ENCODE measurements around the gene MLXIPL.
"Not testable (repeated sequence)": the region's sequence is repeated elsewhere in the genome, so short reads cannot be mapped to it uniquely, and the experiment has no call there.

MLXIPL gene

DNA sequence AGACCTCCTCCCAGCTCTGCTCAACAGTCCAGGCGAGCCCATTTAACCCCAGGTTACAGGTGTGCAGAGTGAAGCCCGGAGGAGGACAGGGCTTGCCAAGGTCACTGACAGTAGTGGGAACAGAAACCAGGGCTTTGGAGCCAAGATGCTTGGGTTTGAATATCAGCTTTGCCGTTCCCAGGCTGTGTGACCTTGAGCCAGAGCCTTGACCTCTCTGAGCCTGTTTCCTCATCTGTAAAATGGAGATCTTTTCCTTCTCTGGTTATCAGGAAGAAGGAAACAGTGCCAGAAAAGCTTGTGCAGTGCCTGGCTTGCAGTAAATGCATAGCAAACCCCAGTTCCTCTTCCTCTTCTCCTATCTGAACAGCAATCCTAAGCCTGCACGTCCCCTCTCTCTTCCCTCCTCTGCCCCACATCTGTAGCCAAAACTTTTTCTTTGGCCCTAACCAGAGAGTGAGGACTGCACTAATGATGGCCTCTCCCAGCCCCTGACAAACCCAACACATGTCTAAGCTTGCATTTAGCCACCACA lies 21.4 kb upstream of the MLXIPL start:
- no peak for DNase-seq (ENCODE audit: low read depth in 2 of 2)

GRCh38 chr7:73644688-73645286 lies 20.5 kb upstream of the MLXIPL start:
- DNase-seq (ENCODE audit: low read depth in 2 of 2), result no peak

GRCh38 chr7:73642834-73643233 lies 18.5 kb upstream of the MLXIPL start:
- no peak for DNase-seq (ENCODE audit: low read depth in 2 of 2)

GRCh38 chr7:73638911-73639310 lies 14.6 kb upstream of the MLXIPL start:
- DNase-seq (ENCODE audit: low read depth in 2 of 2), result no peak

DNA sequence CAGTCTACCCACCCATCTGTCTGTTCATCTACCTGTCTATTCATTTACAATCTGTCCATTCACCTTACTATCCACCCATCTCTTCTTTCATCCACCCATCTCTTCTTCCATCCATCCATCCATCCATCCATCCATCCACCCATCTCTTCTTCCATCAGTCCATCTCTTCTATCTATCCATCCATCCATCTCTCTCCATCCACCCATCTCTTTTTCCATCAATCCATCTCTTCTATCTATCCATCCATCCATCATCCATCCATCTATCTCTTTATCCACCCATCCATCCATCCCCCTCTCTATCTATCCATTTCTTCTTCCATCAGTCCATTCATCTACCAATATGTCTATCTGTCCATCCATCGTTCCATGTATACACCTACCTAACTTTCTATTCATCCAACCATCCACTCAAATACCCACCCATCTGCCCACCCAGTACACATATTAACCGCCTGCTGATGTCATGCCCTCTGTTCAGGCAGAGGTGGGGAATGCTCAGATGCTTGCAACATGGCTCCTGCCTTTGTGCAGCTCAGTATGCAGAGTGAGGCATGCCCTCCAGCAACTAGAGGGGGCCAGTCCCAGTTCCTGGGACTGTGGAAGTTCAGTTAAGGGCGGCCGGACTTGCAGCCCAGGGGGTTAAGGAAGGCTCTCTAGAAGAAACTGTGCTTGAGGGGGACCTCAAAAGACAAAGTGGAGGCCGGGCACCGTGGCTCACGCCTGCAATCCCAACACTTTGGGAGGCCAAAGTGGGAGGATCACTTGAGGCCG lies 11.3 kb upstream of the MLXIPL start:
- no peak for DNase-seq (ENCODE audit: low read depth in 2 of 2)

GRCh38 chr7:73633844-73634243 lies 9.5 kb upstream of the MLXIPL start:
- no peak for DNase-seq (ENCODE audit: low read depth in 2 of 2)

GRCh38 chr7:73633323-73633722 lies 9.0 kb upstream of the MLXIPL start:
- no peak for DNase-seq (ENCODE audit: low read depth in 2 of 2)

DNA sequence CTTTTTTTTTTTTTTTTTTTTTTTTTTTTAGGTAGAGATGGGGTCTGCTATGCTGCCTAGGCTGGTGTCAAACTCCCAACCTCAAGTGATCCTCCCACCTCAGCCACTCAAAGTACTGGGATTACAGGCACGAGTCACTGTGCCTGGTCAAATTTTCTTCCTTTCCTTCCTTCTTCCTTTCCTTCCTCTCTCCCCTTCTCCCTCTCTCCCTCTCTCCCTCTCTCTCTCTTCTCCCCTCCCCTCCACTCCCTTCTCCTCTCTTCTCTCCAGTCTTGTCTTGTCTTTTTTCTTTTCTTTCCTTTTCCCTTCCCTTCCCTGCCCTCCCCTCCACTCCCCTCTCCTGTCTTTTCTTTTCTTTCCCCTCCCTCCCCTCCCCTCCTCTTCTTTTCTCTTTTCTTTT lies 7.2 kb upstream of the MLXIPL start:
- DNase-seq (ENCODE audit: low read depth in 2 of 2), result no peak

GRCh38 chr7:73628504-73628903 lies 4.2 kb upstream of the MLXIPL start:
- no peak for DNase-seq (ENCODE audit: low read depth in 2 of 2)

- DNase-seq (ENCODE audit: low read depth in 2 of 2), result no peak
Observed at GRCh38 chr7:73626814-73627213, 2.5 kb upstream of the MLXIPL start.

GRCh38 chr7:73625276-73625675 lies 954 bp upstream of the MLXIPL start:
- DNase-seq (ENCODE audit: low read depth in 2 of 2), result no peak

- DNase-seq (ENCODE audit: low read depth in 2 of 2), result no peak
Observed at GRCh38 chr7:73624669-73625001, 313 bp upstream of the MLXIPL start.

DNA sequence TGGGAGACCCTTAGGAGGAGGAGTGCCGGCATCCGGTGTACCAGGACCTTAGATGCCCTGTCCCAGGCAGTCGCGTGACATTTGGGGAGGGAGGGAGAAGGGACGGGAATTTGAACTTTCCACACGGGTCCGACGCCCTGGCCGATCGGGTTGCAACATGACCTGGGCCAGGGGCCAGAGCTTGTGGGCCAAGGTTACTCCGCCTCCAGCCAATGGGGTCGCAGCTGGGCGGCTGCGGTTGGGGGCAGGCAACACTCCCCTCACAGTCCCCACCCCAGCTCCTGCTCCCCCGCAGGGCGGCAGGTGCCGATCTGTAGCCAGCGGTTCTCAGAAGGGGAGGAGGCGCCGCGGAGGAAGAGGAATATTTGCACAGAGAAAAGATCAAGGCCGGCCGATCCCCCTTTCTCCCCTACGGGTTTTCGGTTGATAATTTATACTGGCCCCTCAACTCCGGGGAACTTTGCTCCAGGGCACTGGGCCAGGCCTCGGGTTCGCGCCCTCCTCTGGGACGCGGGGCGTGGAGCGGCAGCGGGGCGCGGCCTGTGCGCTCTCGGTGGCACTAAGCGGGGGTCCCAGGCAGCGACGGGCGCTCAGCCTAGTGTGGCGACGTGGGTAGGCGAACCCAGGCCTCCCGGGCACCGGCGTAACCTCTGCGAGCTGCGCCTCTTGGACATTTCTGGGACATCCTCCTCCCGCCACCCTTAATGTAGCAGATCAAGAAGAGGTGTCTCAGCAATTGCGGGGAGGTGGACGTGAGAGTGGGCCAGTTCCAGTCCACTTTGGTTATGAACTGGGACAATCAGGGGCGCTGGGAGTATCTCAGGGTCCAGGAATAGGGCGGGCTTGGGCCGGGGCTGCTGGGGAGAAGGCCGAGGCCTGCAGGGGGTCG lies 1.2 kb downstream of the MLXIPL start:
- no peak for DNase-seq (ENCODE audit: low read depth in 2 of 2)

DNA sequence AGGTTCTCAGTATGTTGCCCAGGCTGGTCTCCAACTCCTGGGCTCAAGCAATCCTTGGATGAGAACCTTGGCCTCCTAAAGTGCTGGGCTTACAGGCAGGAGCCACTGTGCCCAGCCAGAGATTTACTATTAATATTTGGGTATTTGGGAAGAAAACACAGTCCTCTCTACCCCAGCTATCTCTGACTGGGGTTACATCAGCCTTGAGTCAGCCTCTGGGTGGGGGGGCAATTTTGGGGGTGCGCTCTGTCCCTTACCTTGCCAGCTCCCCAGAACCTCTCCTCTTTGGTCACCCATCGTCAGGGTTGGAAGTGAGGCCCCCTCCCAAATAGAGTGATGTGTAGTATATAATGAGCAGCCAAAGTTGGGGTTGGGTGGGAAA lies 1.8 kb downstream of the MLXIPL start:
- DNase-seq (ENCODE audit: low read depth in 2 of 2), result no peak

DNA sequence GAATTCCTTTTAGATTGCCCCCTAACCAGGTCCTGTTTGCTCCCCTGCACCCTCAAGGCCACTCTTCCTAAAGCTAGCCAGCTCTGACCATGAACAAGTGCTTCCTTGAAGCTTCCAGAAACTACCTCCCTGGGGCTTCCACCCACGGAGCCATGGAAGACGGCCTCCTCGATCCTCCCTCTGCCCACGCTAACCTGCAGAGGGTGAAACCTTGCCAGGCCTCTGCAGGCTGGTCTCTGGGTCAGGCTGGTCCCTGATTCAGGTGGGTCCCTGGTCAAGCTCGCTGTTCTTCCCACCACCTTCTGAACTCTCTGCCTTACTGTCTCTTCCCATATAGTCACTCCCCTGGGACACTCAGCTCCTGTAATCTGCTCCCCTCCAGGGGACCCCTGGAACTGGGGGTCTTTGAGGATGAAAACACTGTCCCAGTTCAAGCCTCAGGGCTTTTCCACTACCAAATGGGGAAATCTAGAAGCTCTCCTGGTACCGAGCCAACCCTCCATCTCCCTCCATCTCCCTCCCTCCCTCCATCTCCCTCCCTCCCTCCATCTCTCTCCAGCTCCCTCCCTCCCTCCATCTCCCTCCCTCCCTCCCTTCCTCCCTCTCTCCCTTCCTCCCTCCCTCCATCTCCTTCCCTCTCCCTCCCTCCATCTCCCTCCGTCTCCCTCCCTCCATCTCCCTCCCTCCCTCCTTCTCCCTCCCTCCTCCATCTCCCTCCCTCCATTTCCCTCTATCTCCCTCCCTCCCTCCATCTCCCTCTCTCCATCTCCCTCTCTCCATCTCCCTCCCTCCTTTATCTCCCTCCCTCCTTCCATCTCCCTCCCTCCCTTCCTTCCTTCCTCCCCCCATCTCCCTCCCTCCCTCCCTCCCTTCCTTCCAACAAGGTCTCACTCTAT lies 2.9 kb downstream of the MLXIPL start:
- no peak for DNase-seq (ENCODE audit: low read depth in 2 of 2)

DNA sequence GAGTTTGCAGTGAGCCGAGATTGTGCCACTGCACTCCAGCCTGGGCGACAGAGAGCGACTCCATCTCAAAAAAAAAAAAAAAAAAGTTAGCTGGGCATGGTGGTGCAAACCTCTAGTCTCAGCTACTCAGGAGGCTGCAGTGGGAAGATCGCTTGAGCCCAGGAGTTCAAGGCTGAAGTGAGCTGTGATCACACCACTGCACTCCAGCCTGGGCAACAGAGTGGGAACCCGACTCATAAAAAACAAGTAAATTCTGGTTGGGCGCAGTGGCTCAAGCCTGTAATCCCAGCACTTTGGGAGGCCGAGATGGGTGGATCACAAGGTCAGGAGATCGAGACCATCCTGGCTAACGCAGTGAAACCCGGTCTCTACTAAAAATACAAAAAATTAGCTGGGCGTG lies 4.9 kb downstream of the MLXIPL start:
- not testable (repeated sequence) for DNase-seq (ENCODE audit: low read depth in 2 of 2)

DNA sequence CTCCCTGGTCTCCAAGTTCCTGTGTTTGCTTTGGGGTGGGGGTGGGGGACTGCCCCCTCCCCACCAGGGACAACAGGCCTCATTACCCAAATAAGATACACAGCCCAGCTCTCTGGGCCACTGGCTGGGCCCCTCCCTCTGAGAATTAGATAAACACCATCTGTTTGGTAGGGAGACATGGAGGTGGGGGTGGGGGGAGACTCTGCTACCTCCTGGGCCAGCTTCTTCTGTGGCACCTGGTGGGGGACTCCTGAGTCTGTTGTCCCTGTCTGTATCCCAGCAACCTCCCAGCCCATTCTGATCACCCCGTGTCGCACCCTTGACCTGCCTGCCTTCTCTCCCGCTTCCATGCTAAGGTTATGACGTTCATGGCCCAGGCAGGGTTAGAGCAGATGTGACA lies 5.8 kb downstream of the MLXIPL start:
- no peak for DNase-seq (ENCODE audit: low read depth in 2 of 2)

- DNase-seq (ENCODE audit: low read depth in 2 of 2), result not testable (repeated sequence)
Observed at GRCh38 chr7:73617520-73617919, 6.8 kb downstream of the MLXIPL start.

DNA sequence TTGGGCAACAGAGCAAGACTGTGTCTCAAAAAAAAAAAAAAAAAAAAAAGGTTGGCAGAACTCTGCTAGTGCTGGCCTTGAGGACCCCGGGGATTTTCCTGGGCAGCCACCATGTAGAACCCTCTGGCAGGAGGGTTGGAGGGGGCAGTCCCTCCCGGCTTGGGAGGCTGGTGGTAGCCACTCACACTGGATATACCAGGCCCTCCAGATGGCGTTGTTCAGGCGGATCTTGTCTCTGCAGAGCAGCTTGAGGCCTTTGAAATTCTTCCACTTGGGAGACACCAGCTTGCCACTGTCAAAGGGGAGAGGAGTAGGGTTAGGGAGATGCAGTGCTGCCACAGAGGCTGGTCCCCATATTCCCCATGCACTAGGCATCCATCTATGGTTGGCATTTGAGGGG lies 8.4 kb downstream of the MLXIPL start:
- DNase-seq (ENCODE audit: low read depth in 2 of 2), result no peak

DNA sequence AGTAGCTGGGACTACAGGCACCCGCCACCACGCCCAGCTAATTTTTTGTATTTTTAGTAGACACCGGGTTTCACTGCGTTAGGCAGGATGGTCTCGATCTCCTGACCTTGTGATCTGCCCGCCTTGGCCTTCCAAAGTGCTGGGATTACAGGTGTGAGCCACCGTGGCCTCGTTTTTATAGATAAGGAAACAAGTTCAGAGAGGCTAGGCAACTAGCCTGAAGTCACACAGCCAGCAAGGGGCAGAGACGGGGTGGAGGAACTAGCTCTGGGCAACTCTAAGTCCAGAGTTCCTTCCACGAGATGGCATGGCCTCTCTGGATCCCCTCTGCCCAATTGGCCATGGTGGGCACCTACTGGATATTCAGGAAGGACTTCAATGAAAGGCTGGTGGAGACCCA lies 9.4 kb downstream of the MLXIPL start:
- DNase-seq (ENCODE audit: low read depth in 2 of 2), result not testable (repeated sequence)

- no peak for DNase-seq (ENCODE audit: low read depth in 2 of 2)
Observed at GRCh38 chr7:73613954-73614735, 10.2 kb downstream of the MLXIPL start.

All from stimulated activated CD4-positive, alpha-beta T cell treated with anti-CD3 and anti-CD28 coated beads, Interleukin-15, amount 100 ng/mL, for 48 hours (primary cell).